GM12878 (cell line): ENCODE results near the gene NUDT12. TPM values are rescaled to one million over a fixed set of nuclear protein-coding genes. Genes with fewer than 3 reads are reported as not detected.
A peak's percentile ranks its signal among the peaks of the same experiment; 100 is the strongest.

Source experiments
- ATAC-seq: fragments of 200-7000 bp; cut with Tn5 transposase; 3 replicates; pipeline ENCODE4 v1.9.1; 2020; ENCODE audit warnings: mild to moderate bottlenecking, moderate library complexity
- BruUV-seq: library from RNA; stranded (reverse); fragments of 400-500 nt; replicated peaks from 2 replicates; lab custom pipeline; 2021; lab: Mats Ljungman, UMichigan
- CTCF ChIA-PET: fragments of 300-600 bp; sonication (Branson Sonifier 250); formaldehyde crosslinking; extraction: SDS; loops from one replicate; lab custom pipeline; 2021; ENCODE audit warnings: inconsistent platforms; lab: Yijun Ruan, JAX
- POLR2A ChIA-PET: fragments of 350-600 bp; formaldehyde crosslinking; extraction: SDS; loops from one replicate; lab custom pipeline; 2021; ENCODE audit warnings: inconsistent platforms; lab: Charles Lee
- RAD21 ChIA-PET: fragments of 300-600 bp; sonication (Branson Sonifier 250); formaldehyde crosslinking; loops from one replicate; lab custom pipeline; 2023; ENCODE audit warnings: antibody characterized with exemption; ENCODE audit not compliant: unreplicated experiment; lab: Charles Lee
- SMC1A ChIA-PET: fragments of 300-600 bp; sonication (Branson Sonifier 250); formaldehyde crosslinking; loops from one replicate; lab custom pipeline; 2023; ENCODE audit not compliant: unreplicated experiment, uncharacterized antibody; lab: Charles Lee
- DNase-seq: peaks from one replicate; pipeline ENCODE4 v3.0.0-alpha.2; 2011; ENCODE audit warnings: low read depth, low spot score
- FAIRE-seq: peaks from 3 replicates; lab custom pipeline; 2011; peaks lifted over from hg19 to GRCh38; lab: Jason Lieb, UNC
- H2AFZ ChIP-seq: 2 replicates; pipeline ENCODE4 v1.6.0; 2011; ENCODE audit warnings: low read depth, low read length, control low read depth; ENCODE audit not compliant: control insufficient read depth
- H3K27ac ChIP-seq: 2 replicates; pipeline ENCODE4 v1.5.1; 2011; ENCODE audit warnings: control low read depth; ENCODE audit not compliant: control insufficient read depth, insufficient read depth
- H3K27me3 ChIP-seq, 2 experiments: replicated peaks in 1 of 2; 2 replicates each; pipeline versions ENCODE4 v1.6.0 to v1.6.1; 2011; ENCODE audit warnings: low read length in 1 of 2; ENCODE audit not compliant: control insufficient read depth in 2 of 2, insufficient read depth in 2 of 2
- H3K36me3 ChIP-seq, 2 experiments: 2 replicates each; pipeline ENCODE4 v1.5.1; 2011; ENCODE audit warnings: low read length in 1 of 2; ENCODE audit not compliant: control insufficient read depth in 2 of 2, insufficient read depth in 2 of 2
- H3K4me1 ChIP-seq: 2 replicates; pipeline ENCODE4 v1.6.1; 2011; ENCODE audit warnings: mild to moderate bottlenecking, low read length, moderate library complexity, mixed read lengths; ENCODE audit not compliant: control insufficient read depth, insufficient read depth
- H3K4me2 ChIP-seq: 2 replicates; pipeline ENCODE4 v1.6.0; 2011; ENCODE audit warnings: control low read depth; ENCODE audit not compliant: control insufficient read depth, insufficient read depth
- H3K4me3 ChIP-seq: fragments of 200-600 bp; sonication (generic); 2 replicates; pipeline ENCODE4 v1.5.1; 2016
- H3K79me2 ChIP-seq: 2 replicates; pipeline ENCODE4 v1.6.0; 2011; ENCODE audit warnings: low read length; ENCODE audit not compliant: control insufficient read depth, insufficient read depth
- H3K9ac ChIP-seq: 2 replicates; pipeline ENCODE4 v1.8.0; 2011; ENCODE audit warnings: low read length, control low read depth, mixed read lengths; ENCODE audit not compliant: control insufficient read depth, insufficient read depth
- H3K9me3 ChIP-seq: replicated peaks from 3 replicates; pipeline ENCODE4 v1.5.1; 2011; ENCODE audit warnings: mild to moderate bottlenecking, low read length; ENCODE audit not compliant: control insufficient read depth, insufficient read depth
- H4K20me1 ChIP-seq: 2 replicates; pipeline ENCODE4 v1.6.0; 2011; ENCODE audit not compliant: control insufficient read depth, insufficient read depth
- BCL11A ChIP-seq: IDR thresholded peaks from 2 replicates; pipeline ENCODE4 v1.6.1; 2011; ENCODE audit warnings: low read depth, low read length
- BCLAF1 ChIP-seq: fragments of 450-650 bp; IDR thresholded peaks from 2 replicates; pipeline ENCODE4 v1.6.1; 2017; ENCODE audit warnings: antibody characterized with exemption, mild to moderate bottlenecking, moderate library complexity
- BRCA1 ChIP-seq: IDR thresholded peaks from 2 replicates; pipeline ENCODE4 v1.6.1; 2011; ENCODE audit warnings: low read depth, low read length, improper control_type of control experiment
- CBX5 ChIP-seq: sonication (generic); IDR thresholded peaks from 2 replicates; pipeline ENCODE4 v1.6.1; 2016; ENCODE audit warnings: low read depth, moderate library complexity, mild to moderate bottlenecking, inconsistent platforms
- FOXM1 ChIP-seq: IDR thresholded peaks from 2 replicates; pipeline ENCODE4 v1.6.1; 2012; ENCODE audit warnings: low read depth, mild to moderate bottlenecking, inconsistent platforms, low read length, moderate library complexity
- IKZF1 ChIP-seq: fragments of 450-650 bp; conservative IDR thresholded peaks from 2 replicates; pipeline ENCODE4 v1.6.1; 2017; ENCODE audit warnings: antibody characterized with exemption, mild to moderate bottlenecking
- MEF2A ChIP-seq: IDR thresholded peaks from 2 replicates; pipeline ENCODE4 v1.6.1; 2011; ENCODE audit warnings: low read depth, mild to moderate bottlenecking, low read length, moderate library complexity; ENCODE audit not compliant: insufficient read depth
- MXI1 ChIP-seq: fragments of 150-350 bp; IDR thresholded peaks from 2 replicates; pipeline ENCODE4 v1.6.1; 2011; ENCODE audit warnings: low read depth, mild to moderate bottlenecking, inconsistent platforms, low read length, improper control_type of control experiment
- NFIC ChIP-seq: IDR thresholded peaks from 2 replicates; pipeline ENCODE4 v1.6.1; 2012; ENCODE audit warnings: low read depth, mild to moderate bottlenecking, inconsistent platforms, low read length, moderate library complexity
- NFXL1 ChIP-seq: fragments of 450-650 bp; IDR thresholded peaks from 2 replicates; pipeline ENCODE4 v1.6.1; 2017; ENCODE audit warnings: antibody characterized with exemption, mild to moderate bottlenecking, borderline replicate concordance
- NFYA ChIP-seq: IDR thresholded peaks from 2 replicates; pipeline ENCODE4 v1.6.1; 2011; ENCODE audit warnings: low read depth, mild to moderate bottlenecking, low read length, improper control_type of control experiment, borderline replicate concordance
- RFX5 ChIP-seq: IDR thresholded peaks from 2 replicates; pipeline ENCODE4 v1.6.1; 2011; ENCODE audit warnings: low read depth, low read length, improper control_type of control experiment
- USF1 ChIP-seq: IDR thresholded peaks from 2 replicates; pipeline ENCODE4 v1.6.1; 2011; ENCODE audit warnings: borderline replicate concordance, low read depth, mild to moderate bottlenecking, moderate library complexity, mixed read lengths, low read length; ENCODE audit not compliant: insufficient read depth; ENCODE audit errors: extremely low read length
- USF2 ChIP-seq: IDR thresholded peaks from 2 replicates; pipeline ENCODE4 v1.6.1; 2011; ENCODE audit warnings: low read depth, low read length, improper control_type of control experiment, borderline replicate concordance
- ZNF217 ChIP-seq: fragments of 450-650 bp; IDR thresholded peaks from 2 replicates; pipeline ENCODE4 v1.6.1; 2017; ENCODE audit warnings: antibody characterized with exemption, mild to moderate bottlenecking
- in situ Hi-C: fragments of 300-500 bp; cut with MboI; formaldehyde crosslinking; loops from 9 replicates; pipeline ENCODE4 v1.14.3; 2018; ENCODE audit warnings: mixed read lengths
- intact Hi-C: fragments of 100-400 bp; cut with micrococcal nuclease; formaldehyde crosslinking; loops from one replicate; pipeline ENCODE4 v1.14.2; 2022; ENCODE audit not compliant: unreplicated experiment
- polyA plus RNA-seq, 11 experiments: library from polyadenylated mRNA; depleted of rRNA in 4 of 11; unstranded in 6 of 11; stranded (reverse) in 5 of 11; fragments of >200 nt; fragmentation: Nextera tagmentation in 4 of 11; fragmentation: Illumina TruSeq in 1 of 11; extraction: Ambion mirVana in 4 of 11; extraction: Trizol in 1 of 11; gene quantifications; 1 replicate in 1 of 11; 2 replicates in 10 of 11; pipeline versions ENCODE4 v1.2.1 to v1.2.3, GENCODE V29; 2011 to 2016; ENCODE audit warnings: inconsistent platforms in 2 of 11, missing spikeins in 2 of 11, low read depth in 1 of 11
- total RNA-seq, 4 experiments: library from RNA; depleted of rRNA in 3 of 4; stranded (reverse); fragments of >200 nt in 3 of 4; fragmentation: Illumina TruSeq in 1 of 4; extraction: Trizol in 1 of 4; gene quantifications; 2 replicates each; pipeline versions ENCODE4 v1.2.1 to v1.2.3, GENCODE V29; 2013 to 2021

NUDT12 gene
- total and polyA plus RNA-seq, 10 of the 15 experiments (the other 5 are each of a cell fraction or from before 2014, with no cell fraction given): 2.9 to 9.0 (median 5.2) TPM

DNA sequence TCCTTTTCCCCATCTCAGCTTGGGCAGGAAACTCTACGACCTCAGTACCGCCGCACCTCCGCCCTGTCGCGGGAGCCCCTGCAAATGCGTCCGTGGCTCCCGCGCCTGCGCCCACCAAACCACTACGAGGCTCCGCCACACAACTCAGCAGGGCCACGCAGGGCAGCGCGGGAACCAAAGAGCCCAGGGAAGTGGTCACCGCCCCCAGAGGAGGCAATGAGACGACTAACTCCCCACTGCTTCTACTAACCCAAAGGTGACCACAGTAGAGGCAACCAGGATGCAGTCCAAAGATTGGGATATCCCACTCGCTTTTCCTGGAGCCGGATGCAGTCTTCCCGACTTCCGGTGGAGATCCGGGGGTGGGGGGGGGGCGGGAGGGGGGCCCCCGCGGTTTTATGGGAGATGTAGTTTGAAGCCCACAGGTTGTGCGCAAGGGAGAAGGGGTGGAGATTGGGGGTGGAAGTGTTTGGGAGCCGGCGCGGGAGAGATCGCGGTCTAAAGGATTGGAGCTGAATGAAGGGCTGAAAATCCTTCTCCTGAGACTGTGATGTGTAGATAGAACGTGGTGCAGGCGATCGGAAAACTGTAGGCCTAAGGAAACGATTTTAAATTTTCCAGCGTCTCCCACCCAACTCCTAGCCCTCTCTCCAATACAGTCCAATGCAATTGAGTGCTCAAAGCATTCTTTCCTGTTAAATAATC, at the start of gene NUDT12 (continued):
- no peak for TF ChIP-seq BRCA1
- 0 out of 2 replicates have a peak, but pooled peaks have one; percentile 25 for TF ChIP-seq MXI1

DNA sequence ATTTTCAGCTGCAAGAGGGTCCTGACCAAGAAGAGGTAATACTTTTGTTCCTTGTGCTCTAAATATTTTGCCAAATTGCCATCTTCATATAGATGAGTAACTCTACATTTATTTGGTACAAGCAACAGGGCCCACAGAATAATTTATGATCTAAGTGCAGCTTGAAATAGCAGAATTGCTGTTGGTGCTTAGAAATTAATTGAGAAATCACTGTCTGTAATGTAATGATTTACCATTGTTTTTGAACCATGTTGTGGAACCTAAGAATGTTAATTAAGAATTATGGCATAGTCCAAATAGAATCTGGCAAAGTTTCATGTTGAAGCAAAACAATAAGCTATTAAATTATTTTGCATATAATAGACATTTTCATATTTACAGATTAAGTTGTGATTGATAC, 44.8 kb upstream of the NUDT12 start:
- SMC1A ChIA-PET: interaction anchor here (0.8 to 1.0 kb wide), 2 partner anchors 9 to 12 kb away, joined by 3 read pairs; no protein-coding TSS in a partner anchor
- no peaks in the 10 kb centered on the region for H3K79me2 ChIP-seq
- H3K36me3 ChIP-seq: no peaks in the 10 kb centered on the region
- no peak overlapping the region for H2AFZ ChIP-seq
- no peaks in the 10 kb centered on the region for H3K4me1 ChIP-seq
- H3K27me3 ChIP-seq: no peaks in the 10 kb centered on the region
- FAIRE-seq (no peak), ATAC-seq (no peak), DNase-seq (no peak)
- BruUV-seq: no TSS peak
- H3K9ac ChIP-seq: no peak overlapping the region
- no peak overlapping the region for H3K4me2 ChIP-seq
- H3K9me3 ChIP-seq: no peaks in the 10 kb centered on the region
- H4K20me1 ChIP-seq: no peaks in the 10 kb centered on the region
- intact Hi-C loops (no loop called here), in situ Hi-C loops (no loop called here)
- H3K27ac ChIP-seq: no peak overlapping the region
- H3K4me3 ChIP-seq: no peak overlapping the region
- CTCF ChIA-PET: interaction anchor here (1.3 to 1.4 kb wide), 2 partner anchors 14 to 22 kb away, joined by 3 read pairs; no protein-coding TSS in a partner anchor
- POLR2A ChIA-PET: no interaction called here
- RAD21 ChIA-PET: no interaction called here
- TF ChIP-seq NFIC: no peak
- no peak for TF ChIP-seq USF1
- TF ChIP-seq MEF2A: no peak
- TF ChIP-seq ZNF217: no peak
- no peak for TF ChIP-seq IKZF1
- no peak for TF ChIP-seq USF2
- TF ChIP-seq CBX5: no peak
- TF ChIP-seq NFYA: no peak
- TF ChIP-seq BCLAF1: no peak
- no peak for TF ChIP-seq FOXM1
- TF ChIP-seq NFXL1: no peak
- no peak for TF ChIP-seq RFX5
- no peak for TF ChIP-seq BCL11A
